Psoas muscle (tissue), 8 donors: ENCODE measurements around the gene ZNF860. TPM values are rescaled to one million over a fixed set of nuclear protein-coding genes. Genes with fewer than 3 reads are reported as not detected.

Source experiments
- ATAC-seq, 4 donors: fragments of 200-7000 bp; cut with Tn5 transposase; one replicate each; pipeline ENCODE4 v1.9.1; 2020; ENCODE audit warnings: moderate library complexity in 3 of 4, mild to moderate bottlenecking in 2 of 4
- DNase-seq, 2 donors: peaks; one replicate each; pipeline ENCODE4 v3.0.0-alpha.2; 2020
- H3K27ac ChIP-seq: fragments of 200-600 bp; one replicate; pipeline ENCODE4 v1.8.0; 2022
- H3K27me3 ChIP-seq, 3 donors: fragments of 200-600 bp in 1 of 3; one replicate each; pipeline versions ENCODE4 v1.6.1 to v1.8.0; 2013 to 2022; ENCODE audit warnings: low read length in 2 of 3, mild to moderate bottlenecking in 2 of 3, moderate library complexity in 1 of 3; ENCODE audit not compliant: insufficient read depth in 3 of 3
- H3K36me3 ChIP-seq, 2 donors: fragments of 200-600 bp in 1 of 2; one replicate each; pipeline versions ENCODE4 v1.6.1 to v1.8.0; 2013 to 2022; ENCODE audit warnings: low read depth in 1 of 2, mild to moderate bottlenecking in 1 of 2, moderate library complexity in 1 of 2; ENCODE audit not compliant: insufficient read depth in 1 of 2
- H3K4me1 ChIP-seq: fragments of 200-600 bp; one replicate; pipeline ENCODE4 v1.8.0; 2022
- H3K4me3 ChIP-seq: fragments of 200-600 bp; one replicate; pipeline ENCODE4 v1.8.0; 2022; ENCODE audit warnings: mild to moderate bottlenecking
- H3K9me3 ChIP-seq: fragments of 200-600 bp; one replicate; pipeline ENCODE4 v1.8.0; 2022
- WGBS, 3 donors: extraction: QIAGEN DNeasy Blood & Tissue Kit; methylation state at CpG; one replicate each; pipeline versions ENCODE4 v1.1.6 to v1.1.7; 2013; 5-methylcytosine and 5-hydroxymethylcytosine counted together
- intact Hi-C, 2 donors: fragments of 100-400 bp; cut with DNase I; formaldehyde crosslinking; loops; one replicate each; pipeline versions ENCODE4 v1.11.0 to v1.14.2; 2022
- polyA plus RNA-seq, 3 donors: library from polyadenylated mRNA; stranded (reverse); fragments of 200-250 nt; gene quantifications; one replicate each; pipeline ENCODE4 v1.2.3, GENCODE V29; 2013
- total RNA-seq, 4 donors: library from RNA; stranded (reverse); fragmentation: NEBNext Ultra II Directional in 2 of 4; extraction: Animal tissue kit (Norgen Biotek cat#: 25700) in 2 of 4; gene quantifications; one replicate each; pipeline versions ENCODE4 v1.2.1 to v1.2.4, GENCODE V29; 2021 to 2023
- TF ChIP-seq, protein P1 (sequence below): fragments of 200-600 bp; IDR thresholded peaks from one replicate; pipeline ENCODE4 v1.8.0; 2022; ENCODE audit warnings: antibody characterized with exemption
- donor health status: healthy with polysubstance abuse.
- donor health status: DM: no; HTN: no; CAD: no; lungs with moderate emphysema.
- donor health status: Bipolar disorder and iron deficiency.
- donor health status: healthy.
- donor health status: DM: yes; HTN: yes; CAD: no.
- donor health status: DM: no; HTN: no; CAD: no.
- donor health status: DM: no; HTN: no; CAD: no.
- donor health status: DM: yes; HTN: yes; CAD: no.

ZNF860 gene
- total and polyA plus RNA-seq, 7 donors: 0.01 to 0.08 (median 0.05) TPM; not detected in 4

DNA sequence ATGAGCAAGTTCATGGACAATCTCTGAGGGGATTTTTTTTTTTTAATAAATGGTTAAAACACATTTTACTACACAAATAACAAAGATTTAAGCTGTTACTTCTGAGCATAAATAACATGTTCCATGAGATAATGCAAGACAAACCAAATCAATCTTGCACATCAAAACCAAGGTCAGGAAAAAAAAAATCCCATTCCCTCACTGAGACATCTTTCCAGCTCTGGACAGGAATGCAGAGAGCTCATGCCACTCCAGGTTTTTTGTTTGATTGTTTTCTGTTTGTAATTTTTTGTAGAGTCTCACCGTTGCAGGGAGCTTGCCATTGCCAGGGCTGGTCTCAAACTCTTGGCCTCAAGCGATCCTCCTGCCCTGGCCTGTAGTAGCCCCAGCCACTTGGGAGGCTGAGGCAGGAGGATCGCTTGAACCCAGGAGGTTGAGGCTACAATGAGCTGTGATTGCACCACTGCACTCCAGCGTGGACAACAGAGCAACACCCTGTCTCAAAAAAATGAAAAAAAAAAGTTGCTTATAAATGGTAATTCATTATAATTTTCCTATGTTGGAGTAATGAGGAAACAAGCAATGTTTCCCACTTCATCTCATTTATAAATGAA, 14.5 kb upstream of the ZNF860 start:
- ATAC-seq: no peak

GRCh38 chr3:31967592-31967991, 14.0 kb upstream of the ZNF860 start:
- intact Hi-C loops: no loop called here
- no peaks in the 10 kb centered on the region for H3K4me1 ChIP-seq
- ATAC-seq (no peak), DNase-seq (no peak)
- no peaks in the 10 kb centered on the region for H3K27me3 ChIP-seq
- TF ChIP-seq, protein P1, sequence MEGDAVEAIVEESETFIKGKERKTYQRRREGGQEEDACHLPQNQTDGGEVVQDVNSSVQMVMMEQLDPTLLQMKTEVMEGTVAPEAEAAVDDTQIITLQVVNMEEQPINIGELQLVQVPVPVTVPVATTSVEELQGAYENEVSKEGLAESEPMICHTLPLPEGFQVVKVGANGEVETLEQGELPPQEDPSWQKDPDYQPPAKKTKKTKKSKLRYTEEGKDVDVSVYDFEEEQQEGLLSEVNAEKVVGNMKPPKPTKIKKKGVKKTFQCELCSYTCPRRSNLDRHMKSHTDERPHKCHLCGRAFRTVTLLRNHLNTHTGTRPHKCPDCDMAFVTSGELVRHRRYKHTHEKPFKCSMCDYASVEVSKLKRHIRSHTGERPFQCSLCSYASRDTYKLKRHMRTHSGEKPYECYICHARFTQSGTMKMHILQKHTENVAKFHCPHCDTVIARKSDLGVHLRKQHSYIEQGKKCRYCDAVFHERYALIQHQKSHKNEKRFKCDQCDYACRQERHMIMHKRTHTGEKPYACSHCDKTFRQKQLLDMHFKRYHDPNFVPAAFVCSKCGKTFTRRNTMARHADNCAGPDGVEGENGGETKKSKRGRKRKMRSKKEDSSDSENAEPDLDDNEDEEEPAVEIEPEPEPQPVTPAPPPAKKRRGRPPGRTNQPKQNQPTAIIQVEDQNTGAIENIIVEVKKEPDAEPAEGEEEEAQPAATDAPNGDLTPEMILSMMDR: no peak
- WGBS, 3 donors: 91 to 98% (median 96%) methylated on average over 2 of the region's 2 CpGs
- H3K36me3 ChIP-seq: no peaks in the 10 kb centered on the region
- H3K4me3 ChIP-seq: no peak overlapping the region
- no peak overlapping the region for H3K27ac ChIP-seq
- H3K9me3 ChIP-seq: no peaks in the 10 kb centered on the region

More for the DNA sequence above, 14.5 kb upstream of the ZNF860 start:
- intact Hi-C loops: no loop called here
- DNase-seq: no peak
- Histone ChIP-seq H3K27ac (no peak overlapping the region), H3K4me3 (no peak overlapping the region), H3K4me1 (no peaks in the 10 kb centered on the region), H3K9me3 (no peaks in the 10 kb centered on the region), H3K27me3 (no peaks in the 10 kb centered on the region), H3K36me3 (no peaks in the 10 kb centered on the region)
- TF ChIP-seq, protein P1: no peak
- 71 to 78% (median 77%) methylated on average over 4 of the region's 4 CpGs for WGBS, 3 donors

GRCh38 chr3:31968369-31968926, 13.1 kb upstream of the ZNF860 start:
- Histone ChIP-seq H3K9me3 (no peaks in the 10 kb centered on the region), H3K27ac (peak overlapping the region; percentile 19), H3K4me3 (no peak overlapping the region), H3K27me3 (no peaks in the 10 kb centered on the region), H3K4me1 (no peaks in the 10 kb centered on the region), H3K36me3 (no peaks in the 10 kb centered on the region)
- TF ChIP-seq, protein P1: no peak
- intact Hi-C loops: no loop called here
- DNase-seq (no peak), ATAC-seq (peak in 1 of 4 donors; percentile 44)
- WGBS, 3 donors: 42 to 53% (median 50%) methylated on average over 2 of the region's 2 CpGs

DNA sequence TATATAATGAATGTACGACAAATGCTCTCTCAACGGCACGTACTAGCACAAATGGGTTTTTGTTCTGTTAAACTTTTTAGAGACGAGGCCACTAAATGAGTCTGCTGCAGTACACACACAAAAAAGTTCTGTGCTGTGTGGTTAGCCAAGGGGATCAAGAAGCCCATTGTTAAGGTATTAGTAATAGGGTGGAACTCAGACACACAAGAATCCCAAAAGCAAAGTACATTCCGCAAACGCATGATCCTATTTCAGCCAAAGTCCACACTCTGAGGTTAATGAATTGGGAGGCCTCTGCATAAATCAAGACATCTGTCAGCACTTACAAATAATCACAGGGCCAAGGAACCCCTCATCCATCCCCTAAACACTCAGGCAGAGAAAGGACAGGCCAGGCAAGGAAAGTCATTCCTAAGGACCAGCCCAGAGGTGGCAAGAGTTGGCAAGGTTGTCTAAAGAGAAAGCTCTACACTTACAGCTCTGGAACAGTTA, 12.6 kb upstream of the ZNF860 start:
- H3K27me3 ChIP-seq: no peaks in the 10 kb centered on the region
- DNase-seq (no peak), ATAC-seq (peak in 3 of 4 donors; percentile 31 to 56 (median 44))
- no peak overlapping the region for H3K4me3 ChIP-seq
- TF ChIP-seq, protein P1: no peak
- no peaks in the 10 kb centered on the region for H3K9me3 ChIP-seq
- intact Hi-C loops: no loop called here
- no peaks in the 10 kb centered on the region for H3K4me1 ChIP-seq
- H3K36me3 ChIP-seq: no peaks in the 10 kb centered on the region
- 53 to 64% (median 53%) methylated on average over 6 of the region's 6 CpGs for WGBS, 3 donors
- peak overlapping the region; percentile 19 for H3K27ac ChIP-seq
